Measurements from ENCODE around the gene RASGRF2.

RASGRF2 gene

GRCh38 chr5:80982093-80982492 lies 21.9 kb downstream of the RASGRF2 start:
- no peak for DNase-seq (ENCODE audit: low spot score)
- no peak for FAIRE-seq

- FAIRE-seq = no peak
- no peak for DNase-seq (ENCODE audit: low spot score)
Observed at GRCh38 chr5:80985600-80986228, 25.6 kb downstream of the RASGRF2 start.

GRCh38 chr5:80986382-80986781 lies 26.2 kb downstream of the RASGRF2 start:
- FAIRE-seq = no peak
- no peak for DNase-seq (ENCODE audit: low spot score)

DNA sequence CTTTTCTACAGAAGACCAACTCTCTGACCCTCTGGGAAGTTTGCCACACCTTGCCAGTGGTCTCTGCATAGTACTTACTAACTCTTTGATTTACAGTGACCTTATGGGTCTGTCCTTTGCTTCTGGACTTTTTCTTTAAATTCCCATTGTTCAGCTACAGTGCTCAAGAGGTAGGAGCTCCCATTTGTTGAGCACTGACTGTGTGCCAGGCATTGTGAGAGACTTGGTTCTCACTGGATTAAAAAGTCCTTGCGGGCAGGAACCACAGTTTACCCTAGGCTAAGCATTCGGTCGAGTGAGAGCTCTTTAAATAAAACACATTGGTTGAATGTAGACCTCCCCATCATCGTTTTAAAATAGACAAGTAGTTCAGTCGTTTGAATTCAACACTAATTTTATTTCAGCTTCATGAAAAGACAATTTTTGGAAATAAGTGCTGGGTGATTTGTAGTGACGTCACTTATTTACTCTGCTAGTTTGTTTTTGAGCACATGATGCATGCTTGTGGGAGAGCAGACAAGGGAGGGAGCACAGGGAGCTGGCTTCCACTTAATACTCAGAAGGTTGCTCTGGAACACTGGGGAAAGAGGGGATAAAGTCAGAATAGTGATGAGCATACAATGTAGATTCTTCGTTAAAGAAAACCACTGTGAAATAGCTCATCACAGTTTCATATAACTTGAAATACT lies 27.1 kb downstream of the RASGRF2 start:
- DNase-seq (ENCODE audit: low spot score) = no peak
- FAIRE-seq = no peak

- DNase-seq (ENCODE audit: low spot score) (no peak), FAIRE-seq (no peak)
Observed at GRCh38 chr5:80988419-80988935, 28.3 kb downstream of the RASGRF2 start.

- FAIRE-seq (no peak), DNase-seq (ENCODE audit: low spot score) (no peak)
Observed at GRCh38 chr5:80989883-80990282, 29.7 kb downstream of the RASGRF2 start.

DNA sequence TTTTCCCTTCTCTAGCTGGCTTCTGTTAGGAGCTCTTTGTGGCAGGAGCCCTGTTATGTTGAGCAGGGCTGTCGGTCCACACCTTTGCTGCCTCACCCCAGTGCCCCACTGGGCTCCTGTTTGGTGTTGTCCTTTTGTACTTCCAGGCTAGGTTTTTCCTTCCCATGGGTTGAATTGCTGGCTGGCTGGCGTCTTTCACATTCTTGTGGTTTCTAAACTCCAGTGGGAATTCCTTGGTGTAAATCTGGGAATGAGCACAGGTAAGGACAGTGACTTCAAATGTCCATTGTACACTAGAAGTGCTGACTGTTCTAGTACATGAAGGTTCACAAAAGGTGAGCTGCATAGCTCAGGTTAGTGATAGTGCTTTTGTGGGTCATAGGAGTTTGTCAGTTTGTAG lies 30.4 kb downstream of the RASGRF2 start:
- FAIRE-seq (no peak), DNase-seq (ENCODE audit: low spot score) (no peak)

GRCh38 chr5:80990971-80991370 lies 30.8 kb downstream of the RASGRF2 start:
- no peak for FAIRE-seq
- DNase-seq (ENCODE audit: low spot score) = no peak

DNA sequence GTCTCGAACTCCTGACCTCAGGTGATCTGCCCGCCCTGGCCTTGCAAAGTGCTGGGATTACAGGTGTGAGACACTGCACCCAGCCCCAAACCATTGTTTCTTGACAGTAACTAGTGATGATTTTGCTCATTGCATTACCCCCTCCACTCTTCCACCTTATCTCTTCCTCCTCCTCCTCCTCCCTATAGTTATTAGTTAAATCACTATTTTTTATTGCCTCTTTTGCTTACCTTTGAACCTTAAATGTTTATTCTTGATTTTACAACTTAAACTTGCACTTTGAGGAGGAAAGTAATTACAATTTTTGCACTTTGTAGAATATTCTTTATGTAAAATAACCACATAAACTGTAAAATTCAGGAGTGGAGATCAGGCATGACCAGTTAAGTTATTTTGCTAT lies 35.7 kb downstream of the RASGRF2 start:
- FAIRE-seq (no peak), DNase-seq (ENCODE audit: low spot score) (no peak)

- no peak for FAIRE-seq
Observed at GRCh38 chr5:80998590-80998979, 38.4 kb downstream of the RASGRF2 start.

GRCh38 chr5:81003811-81004386 lies 43.7 kb downstream of the RASGRF2 start:
- DNase-seq (ENCODE audit: low spot score) (no peak), FAIRE-seq (no peak)

More at GRCh38 chr5:80998590-80998979, 38.4 kb downstream of the RASGRF2 start:
- DNase-seq (ENCODE audit: low spot score) = no peak

DNA sequence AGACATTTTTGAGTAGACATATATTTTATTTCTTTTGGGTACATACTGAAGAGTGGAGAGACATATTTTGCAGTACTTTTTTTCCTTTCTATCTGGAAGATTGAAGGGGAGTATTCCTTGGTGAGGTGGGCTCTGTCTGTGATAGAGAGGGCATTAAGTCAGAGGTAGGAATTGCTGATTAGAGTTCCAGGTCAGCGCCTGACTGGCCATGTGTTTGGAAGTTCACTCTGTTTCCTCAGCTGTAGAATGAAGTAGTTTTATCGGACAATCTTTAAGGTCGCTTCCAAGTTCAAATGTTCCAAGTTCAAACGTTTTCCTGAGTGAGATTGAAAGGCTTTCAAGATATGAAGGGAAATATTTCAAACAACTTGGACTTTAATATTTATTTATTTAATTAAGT lies 45.5 kb downstream of the RASGRF2 start:
- DNase-seq (ENCODE audit: low spot score) = no peak
- no peak for FAIRE-seq

DNA sequence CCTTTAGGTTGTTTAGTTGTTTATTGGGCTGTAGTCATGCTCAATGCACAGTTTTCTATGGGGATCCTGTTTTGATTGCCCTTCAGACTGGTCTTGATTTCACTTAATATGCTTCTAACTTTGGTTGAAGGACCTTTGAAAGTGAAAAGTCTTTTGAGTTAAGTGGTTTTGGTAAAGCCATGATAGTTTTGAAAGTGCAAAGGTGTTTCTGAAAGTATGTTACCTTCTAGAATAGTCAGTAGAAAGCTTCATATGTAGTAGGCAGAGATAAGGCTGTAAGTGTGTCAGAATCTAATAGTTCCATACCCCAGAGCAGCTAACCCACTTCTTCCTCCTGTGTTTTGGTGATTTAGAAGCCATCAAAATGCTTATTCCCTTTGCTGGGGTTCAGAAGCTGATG lies 46.1 kb downstream of the RASGRF2 start:
- FAIRE-seq (no peak), DNase-seq (ENCODE audit: low spot score) (no peak)

DNA sequence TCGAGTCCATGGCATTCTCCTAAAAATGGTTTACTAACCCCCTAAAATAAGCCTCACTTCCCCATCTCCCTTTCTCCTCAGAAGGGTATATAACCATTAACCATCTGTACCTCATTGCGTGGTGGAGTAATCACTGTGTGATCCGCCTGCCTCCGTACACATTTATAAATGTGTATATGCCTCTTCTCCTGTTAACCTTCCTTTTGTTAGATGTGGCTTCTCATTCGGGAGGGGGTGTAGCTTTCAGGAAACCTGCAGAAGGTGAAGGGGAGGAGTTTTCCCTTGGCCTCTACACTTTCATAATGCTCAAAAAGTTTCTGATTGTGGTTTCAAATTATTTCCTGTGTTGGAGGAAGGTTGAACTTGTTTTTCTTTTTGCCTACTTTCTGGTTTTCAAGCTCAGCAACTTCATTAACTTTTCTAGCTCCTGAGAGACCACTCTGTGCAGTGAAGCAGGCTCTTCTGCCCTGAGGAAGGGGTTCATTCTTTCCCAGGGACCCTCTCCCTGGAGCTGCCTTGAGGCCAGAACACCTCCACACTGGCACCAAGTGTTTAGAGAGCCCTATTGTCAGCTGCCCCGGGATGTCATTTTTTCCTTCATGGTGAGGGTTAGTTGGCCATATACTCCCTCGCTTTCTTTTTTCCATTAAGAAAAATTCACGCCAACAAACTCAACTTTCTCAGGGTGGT lies 46.9 kb downstream of the RASGRF2 start:
- no peak for DNase-seq (ENCODE audit: low spot score)
- no peak for FAIRE-seq

DNA sequence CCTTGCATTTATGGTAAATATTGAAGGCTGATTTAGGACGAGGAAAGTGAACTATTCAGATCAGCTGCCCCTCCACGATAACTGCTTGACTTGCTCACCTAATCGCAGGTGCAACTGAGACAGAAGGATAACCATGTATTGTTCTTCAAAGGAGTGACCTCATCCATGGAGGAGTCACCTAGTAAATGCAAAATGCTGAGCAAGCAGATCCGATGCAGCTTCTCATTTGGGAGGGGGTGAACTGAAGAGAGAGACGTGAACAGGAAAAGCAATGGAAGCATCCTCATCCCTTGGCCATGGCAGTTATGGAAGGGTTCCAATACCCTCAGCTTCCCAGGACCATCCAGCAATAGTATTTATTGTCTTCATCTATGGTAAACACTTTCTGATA lies 47.5 kb downstream of the RASGRF2 start:
- no peak for FAIRE-seq
- DNase-seq (ENCODE audit: low spot score) = no peak

DNA sequence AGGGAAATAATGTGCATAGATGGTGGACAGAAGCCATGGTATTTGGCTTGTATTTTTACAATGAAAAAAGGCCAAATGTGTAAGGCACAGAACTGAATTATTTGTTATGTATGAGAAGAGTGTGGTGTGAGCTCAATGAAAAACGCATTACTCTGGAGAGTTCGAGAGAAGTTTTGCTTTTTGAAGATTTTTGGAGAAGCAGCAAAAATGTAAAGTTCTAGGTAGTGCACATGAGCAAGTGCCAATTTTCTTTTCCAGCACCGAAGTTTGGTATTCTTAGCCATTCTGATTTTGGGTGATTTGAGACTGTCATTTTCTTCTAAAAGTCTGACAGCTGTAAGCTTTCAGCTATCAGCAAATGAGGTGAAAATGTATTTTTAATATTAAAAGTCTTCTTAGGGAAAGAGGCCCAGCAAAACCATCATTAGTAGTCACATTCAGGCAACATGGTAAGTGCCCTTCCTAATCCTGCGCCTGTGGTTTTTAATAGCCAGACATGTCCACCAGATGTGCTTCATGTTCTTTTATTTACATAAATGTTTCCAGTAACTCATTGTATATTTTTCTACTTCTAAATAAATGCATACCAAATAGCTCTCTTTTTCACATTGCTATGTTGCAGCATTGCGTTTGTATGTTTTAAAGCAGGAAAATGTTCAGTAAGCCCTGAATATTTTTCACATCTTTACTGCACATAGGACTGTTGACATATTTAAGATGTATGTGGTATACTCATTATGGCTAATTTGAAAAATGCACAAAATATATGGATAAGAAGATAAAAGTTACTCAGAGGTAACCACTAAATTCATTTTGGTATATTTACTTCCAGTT lies 50.4 kb downstream of the RASGRF2 start:
- FAIRE-seq (no peak), DNase-seq (ENCODE audit: low spot score) (no peak)

- DNase-seq (ENCODE audit: low spot score) (no peak), FAIRE-seq (no peak)
Observed at GRCh38 chr5:81014348-81014747, 54.2 kb downstream of the RASGRF2 start.

DNA sequence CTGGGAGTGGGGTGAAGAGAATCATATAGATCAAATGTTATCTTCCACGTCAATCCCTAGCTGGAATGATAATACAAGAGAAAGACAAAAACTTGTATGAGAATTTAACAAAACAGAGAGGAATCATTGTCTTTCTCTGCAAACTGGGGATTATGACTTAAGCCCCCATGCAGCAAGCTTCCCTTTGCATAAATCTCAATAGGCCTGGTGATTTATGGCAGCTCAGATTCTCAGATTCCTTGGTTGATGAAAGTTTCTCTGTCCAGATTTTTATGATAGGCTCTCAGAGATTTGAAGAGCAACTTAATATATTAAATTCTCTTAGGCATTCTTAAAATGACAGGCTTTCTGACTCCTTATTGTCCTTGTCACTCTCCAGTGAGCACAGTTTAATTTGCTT lies 56.0 kb downstream of the RASGRF2 start:
- no peak for DNase-seq (ENCODE audit: low spot score)
- FAIRE-seq = no peak

- DNase-seq (ENCODE audit: low spot score) = no peak
Observed at GRCh38 chr5:81017320-81017719, 57.2 kb downstream of the RASGRF2 start.

GRCh38 chr5:81018608-81019007 lies 58.4 kb downstream of the RASGRF2 start:
- FAIRE-seq (peak; percentile 68), DNase-seq (ENCODE audit: low spot score) (peak; percentile 51)

More at GRCh38 chr5:81017320-81017719, 57.2 kb downstream of the RASGRF2 start:
- FAIRE-seq = no peak

DNA sequence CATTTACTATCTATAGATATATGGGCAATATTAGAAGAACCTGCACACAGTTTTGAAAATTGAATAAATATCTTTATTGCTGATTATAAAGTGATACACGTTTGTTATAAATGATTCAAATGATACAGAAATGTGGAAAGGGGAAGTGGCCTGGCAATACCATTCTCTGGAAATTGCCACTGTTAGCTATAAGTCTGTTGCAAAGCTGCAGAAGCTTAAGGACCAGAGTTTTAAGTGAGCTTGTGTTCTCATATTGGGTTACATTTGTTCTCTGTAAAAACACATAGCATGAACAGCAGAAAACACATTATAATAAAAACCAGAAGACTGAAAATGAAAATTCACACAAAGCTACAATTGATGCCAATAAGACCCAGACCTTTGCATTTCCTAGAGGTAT lies 59.6 kb downstream of the RASGRF2 start:
- DNase-seq (ENCODE audit: low spot score) (no peak), FAIRE-seq (no peak)

All from RCC 7860 (cell line).